Endometrium (tissue), 2 donors: ENCODE data around the gene ARL16.

Experiments used
- FAIRE-seq: peaks from 2 replicates; lab custom pipeline; 2012; peaks lifted over from hg19 to GRCh38; lab: Jason Lieb, UNC
- donor health status: control.
- donor health status: control.

ARL16 gene

GRCh38 chr17:81666342-81667191 lies 17.0 kb downstream of the ARL16 start, which contains the start of the genes CCDC137 and OXLD1:
CCDC137 (plus strand) TSS chr17:81666737; CDS start chr17:81666767, 30 bp downstream.
OXLD1 (minus strand) TSS chr17:81666605; CDS start chr17:81666577, 28 bp downstream.
- no peak for FAIRE-seq

DNA sequence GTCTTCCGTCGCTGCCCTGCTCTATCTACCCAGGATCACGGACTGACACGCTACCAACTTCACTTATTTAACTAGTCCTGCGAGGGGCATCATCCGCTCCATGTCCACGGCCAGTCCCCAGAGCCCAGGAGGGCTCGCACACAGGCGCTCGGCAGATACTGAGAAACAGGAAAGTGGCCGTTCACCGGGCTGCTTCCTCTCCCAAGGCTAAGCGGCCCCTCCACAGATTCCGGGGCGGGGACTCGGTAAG lies 17.6 kb downstream of the ARL16 start:
- FAIRE-seq = no peak

DNA sequence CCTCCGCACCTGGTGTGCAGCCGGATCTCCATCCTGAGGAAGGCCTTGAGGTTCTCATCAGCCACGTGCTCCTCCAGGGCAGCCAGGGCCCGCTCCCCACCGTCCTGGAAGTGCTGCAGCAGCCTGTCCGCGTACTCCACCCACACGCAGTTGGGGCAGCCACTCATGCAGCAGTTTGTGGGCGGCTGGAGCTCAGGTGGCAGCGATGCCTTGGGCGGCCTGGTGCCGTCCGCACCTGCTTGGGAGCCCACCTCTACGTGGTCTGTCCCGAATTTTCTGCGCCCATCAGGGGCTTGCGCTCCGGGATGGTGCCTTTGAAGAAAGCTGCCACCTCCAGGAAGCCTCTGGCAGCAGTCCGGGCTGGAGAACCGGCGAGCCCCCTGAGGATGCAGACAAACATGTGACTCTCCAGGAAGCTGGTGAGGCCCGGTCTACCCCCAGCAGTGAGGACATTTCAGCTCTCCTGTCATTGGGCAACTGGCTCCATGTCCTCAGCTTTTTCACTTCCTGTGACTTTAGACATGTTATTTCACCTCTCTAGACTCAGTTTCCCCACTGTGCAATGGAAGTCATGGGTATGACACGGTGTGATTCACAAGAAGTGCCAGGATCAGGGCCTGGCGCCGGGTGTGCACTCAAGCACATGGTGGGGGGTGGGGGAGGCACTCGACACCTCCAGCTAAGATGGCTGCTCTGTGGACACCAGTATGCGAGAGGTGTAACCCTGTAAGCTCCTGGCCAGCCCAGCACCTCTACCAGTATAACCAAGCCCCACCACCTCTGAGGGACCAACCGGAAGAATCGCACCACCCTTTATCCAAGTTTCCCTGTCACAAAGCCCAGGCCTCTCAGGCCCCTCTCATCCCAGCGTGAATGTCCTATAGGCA lies 18.1 kb downstream of the ARL16 start:
- FAIRE-seq = no peak

GRCh38 chr17:81664051-81664470 lies 19.5 kb downstream of the ARL16 start:
- FAIRE-seq = no peak

GRCh38 chr17:81662002-81662401 lies 21.6 kb downstream of the ARL16 start:
- no peak for FAIRE-seq

- no peak for FAIRE-seq
Observed at GRCh38 chr17:81660441-81660840, 23.2 kb downstream of the ARL16 start.

GRCh38 chr17:81659038-81659437 lies 24.6 kb downstream of the ARL16 start:
- no peak for FAIRE-seq

DNA sequence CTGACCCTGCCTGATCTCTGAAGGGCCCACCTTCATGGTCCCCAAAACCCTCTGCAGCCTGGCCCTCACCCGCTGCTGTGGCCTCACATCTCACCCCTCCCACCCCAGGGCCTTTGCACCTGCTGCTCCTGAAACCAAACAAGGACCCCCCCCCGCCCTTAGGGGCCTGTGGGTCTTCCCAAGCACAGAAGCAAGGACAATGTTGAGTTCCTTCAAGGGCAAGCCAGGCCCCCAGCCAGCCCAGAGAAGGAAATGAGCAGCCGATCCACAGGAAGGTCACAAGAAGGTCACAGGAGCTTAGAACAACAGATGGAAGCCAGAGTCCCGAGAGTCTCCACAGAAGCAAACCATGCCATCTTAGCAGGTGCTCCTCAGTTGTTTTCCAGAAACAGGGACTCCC lies 26.8 kb downstream of the ARL16 start:
- FAIRE-seq = no peak

DNA sequence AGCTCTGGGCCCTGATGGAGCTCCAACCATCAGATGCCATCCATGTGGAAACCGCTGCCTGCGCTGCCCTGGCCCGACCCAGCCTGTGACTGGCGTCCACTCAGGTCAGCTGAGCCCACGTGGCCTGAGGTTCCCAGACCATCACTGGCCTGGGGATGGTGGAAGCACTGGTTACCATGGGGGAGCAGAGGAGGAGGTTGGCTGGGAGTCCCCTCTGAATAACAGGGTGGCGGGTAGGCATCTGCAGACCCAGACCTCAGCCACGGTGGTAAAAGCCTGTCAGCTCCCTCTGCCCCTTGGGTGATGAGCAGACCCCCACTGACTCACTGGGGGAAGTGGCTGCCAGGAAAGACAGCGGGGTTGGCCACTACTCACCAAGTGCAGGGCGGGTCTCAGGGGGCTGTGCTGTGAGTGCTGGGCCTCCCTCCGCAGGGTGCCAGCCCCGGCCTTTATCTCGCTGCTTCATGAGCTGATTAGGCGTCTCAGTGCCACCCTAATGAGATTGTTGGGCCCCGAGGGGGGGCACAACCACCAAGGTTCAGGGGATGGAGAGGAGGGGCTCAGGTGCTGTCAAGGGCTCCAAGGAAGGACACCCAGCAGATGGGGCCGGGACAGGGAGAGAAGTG lies 27.4 kb downstream of the ARL16 start, which contains the start of gene PDE6G:
PDE6G (minus strand) TSS at position 425 of the 626 bp plus-strand sequence. CDS start 3,237 bp downstream, outside the sequence.
- FAIRE-seq = no peak

DNA sequence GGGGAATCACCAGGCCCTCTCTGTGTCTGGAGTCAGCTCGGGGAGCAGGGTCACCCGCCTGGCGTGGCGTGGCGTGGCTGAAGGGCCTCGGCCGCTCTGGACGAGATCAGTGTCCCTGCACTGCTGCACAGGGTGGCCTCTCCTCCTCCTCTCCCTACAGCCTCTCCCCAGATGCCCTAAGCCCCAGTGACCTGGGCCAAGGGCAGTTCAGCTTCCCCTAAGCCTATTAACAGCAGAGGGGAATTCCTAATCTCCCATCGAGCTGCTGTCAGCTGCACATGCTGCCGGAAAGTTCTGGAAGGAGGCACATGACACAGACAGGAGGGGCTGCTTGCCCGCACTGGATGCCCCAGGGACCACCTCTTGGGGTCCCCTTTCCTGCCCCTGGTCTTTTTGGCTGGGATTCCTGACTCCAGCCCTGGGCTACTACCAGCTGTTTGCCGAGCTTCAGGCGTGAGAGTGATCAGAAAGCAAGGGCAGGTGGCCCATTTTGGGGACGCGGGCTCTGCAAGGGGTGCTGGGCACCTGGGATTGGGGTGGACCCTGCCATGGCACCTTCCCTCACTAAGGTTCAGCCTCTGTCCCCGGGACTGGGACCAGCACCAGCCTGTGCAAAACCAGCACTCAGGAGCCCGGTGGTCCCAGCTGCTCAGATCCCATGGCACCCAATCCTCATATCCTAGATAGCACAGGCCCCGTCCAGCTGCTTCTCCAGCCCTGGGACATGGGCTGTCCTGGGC lies 28.0 kb downstream of the ARL16 start:
- FAIRE-seq = no peak

DNA sequence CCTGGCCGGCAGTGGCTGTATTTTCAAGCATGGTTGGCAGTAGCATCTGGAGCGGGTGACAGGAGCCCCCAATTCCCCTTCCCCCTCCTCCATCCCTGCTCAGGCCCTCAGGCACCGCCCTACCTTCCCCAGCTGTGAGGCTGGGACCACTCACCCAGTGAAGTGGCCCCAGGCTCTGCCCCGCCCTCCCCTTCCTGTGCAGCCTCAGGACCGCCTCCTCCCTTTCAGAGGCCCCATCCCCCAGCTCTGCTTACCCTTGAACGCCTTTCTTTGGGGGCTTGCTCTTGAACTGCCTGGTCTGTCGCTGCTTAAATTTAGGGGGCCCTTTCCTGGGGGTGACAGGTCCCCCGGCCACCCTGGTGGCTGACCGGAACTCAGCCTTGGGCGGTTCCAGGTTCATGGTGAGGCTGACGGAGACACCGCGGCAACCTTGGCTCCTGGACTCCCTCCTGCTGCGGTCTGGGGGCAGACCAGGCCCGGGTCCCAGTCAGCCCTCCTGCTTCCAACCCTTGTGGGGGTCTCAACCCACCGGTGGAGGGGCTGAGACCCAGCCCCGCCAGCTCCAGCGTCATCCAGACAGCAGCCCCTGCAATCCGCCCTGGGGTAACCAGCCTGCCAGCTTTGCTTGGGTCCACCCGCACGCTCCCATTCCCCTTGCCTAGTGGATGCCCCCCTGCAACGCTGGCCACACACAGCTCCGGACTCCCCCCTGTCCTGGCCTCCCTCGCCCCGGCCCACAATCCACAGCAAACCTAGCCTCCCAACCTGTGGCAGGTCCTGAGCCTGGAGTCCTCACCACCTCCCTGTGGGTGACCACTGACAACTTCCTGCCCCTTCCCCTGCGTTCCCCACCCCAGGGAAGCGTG lies 30.5 kb downstream of the ARL16 start:
- FAIRE-seq = no peak

DNA sequence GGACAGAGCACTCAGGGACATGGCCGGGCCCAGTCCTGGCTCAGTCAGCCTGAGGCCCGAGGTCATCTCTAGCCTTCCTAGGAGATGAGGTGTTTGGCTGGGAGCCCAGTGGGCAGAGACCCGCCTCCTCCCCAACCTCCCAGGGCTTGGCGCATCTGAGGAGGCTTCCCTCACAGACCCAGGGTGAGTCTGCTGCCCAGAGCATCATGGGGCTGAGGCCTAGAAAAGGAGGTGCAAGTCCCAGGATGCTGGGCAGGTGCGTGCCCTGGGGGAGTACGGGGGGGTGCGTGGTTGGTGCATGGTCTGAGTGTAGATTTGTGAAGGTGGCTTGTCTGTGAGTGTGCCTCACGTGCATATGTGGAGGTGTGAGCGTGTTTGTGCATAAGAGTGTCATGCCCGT lies 31.9 kb downstream of the ARL16 start:
- FAIRE-seq = no peak

- no peak for FAIRE-seq
Observed at GRCh38 chr17:81650951-81651350, 32.6 kb downstream of the ARL16 start.

GRCh38 chr17:81648707-81649085 lies 34.9 kb downstream of the ARL16 start:
- no peak for FAIRE-seq

DNA sequence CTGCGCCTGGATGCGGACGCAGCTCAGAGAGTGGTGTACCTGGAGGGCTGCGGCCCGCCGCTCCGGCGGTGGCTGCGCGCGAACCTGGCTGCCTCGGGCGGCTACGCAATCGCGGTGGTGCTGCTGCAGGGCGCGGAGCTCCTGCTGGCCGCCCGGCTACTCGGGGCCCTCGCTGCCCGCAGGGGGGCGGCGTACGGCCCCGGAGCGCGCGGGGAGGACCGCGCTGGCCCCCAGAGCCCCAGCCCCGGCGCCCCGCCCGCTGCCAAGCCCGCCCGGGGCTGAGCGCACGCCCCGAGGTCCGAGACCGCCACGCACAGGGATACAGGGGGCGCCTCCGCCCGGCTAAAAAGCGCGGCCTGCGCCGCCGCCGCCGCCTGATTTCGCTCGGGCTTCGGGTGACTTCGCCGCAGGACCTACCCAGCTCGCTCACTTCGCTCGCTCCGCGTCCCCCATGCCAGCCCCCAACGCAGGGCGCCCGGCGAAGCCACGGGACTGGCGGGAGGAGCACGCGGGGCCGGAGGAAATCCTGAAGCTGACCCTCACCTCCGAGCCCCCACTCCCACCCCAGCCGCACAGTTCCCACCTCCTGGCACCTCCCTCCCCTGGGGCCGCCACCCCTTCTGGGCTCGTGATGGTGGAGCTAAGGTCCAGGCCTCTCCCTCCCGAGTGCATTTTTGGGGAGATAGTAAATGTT lies 35.4 kb downstream of the ARL16 start:
- FAIRE-seq = no peak

- no peak for FAIRE-seq
Observed at GRCh38 chr17:81647640-81648012, 36.0 kb downstream of the ARL16 start.

DNA sequence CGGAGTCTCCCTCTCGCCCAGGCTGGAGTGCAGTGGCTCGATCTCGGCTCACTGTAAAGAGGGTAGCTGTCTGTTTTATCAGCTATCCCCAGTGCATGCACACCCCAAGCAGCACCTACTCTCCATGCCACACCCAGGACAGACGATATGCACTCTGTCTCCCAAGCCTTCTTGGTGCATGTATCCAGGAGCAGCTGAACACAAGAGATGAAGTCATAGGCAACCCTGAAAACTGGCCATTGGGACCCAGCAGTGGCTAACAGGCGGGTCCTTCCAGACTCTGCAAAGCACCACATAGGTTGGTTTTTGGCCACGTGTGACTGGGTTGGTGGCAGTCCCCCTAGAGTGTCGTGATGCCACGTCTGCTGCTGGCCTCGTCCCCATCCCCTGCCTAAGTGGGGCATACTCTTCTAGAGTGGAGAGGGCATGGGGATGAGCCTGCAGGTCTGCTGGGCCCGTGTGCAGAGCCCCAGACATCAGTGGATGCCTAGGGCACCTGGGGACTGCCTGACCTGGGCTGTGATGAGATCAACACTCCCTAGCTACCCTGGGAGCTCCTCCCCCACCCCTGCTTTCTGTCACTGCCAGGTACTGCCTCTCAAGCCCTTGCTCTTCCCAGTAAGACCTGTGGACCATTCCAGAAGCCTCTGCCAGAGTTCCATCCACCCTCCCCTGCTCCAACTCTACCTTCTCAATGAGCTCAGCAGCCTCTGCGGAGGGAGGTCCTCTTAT lies 36.6 kb downstream of the ARL16 start:
- FAIRE-seq = no peak

GRCh38 chr17:81644976-81645952 lies 38.3 kb downstream of the ARL16 start:
- FAIRE-seq = no peak
